ENCODE results near the gene TPM2. TPM values are rescaled to one million over a fixed set of nuclear protein-coding genes. Genes with fewer than 3 reads are reported as not detected.

Gene TPM2
- total RNA-seq, result 1 to 10 TPM; 4.9 to 6.6 TPM

DNA sequence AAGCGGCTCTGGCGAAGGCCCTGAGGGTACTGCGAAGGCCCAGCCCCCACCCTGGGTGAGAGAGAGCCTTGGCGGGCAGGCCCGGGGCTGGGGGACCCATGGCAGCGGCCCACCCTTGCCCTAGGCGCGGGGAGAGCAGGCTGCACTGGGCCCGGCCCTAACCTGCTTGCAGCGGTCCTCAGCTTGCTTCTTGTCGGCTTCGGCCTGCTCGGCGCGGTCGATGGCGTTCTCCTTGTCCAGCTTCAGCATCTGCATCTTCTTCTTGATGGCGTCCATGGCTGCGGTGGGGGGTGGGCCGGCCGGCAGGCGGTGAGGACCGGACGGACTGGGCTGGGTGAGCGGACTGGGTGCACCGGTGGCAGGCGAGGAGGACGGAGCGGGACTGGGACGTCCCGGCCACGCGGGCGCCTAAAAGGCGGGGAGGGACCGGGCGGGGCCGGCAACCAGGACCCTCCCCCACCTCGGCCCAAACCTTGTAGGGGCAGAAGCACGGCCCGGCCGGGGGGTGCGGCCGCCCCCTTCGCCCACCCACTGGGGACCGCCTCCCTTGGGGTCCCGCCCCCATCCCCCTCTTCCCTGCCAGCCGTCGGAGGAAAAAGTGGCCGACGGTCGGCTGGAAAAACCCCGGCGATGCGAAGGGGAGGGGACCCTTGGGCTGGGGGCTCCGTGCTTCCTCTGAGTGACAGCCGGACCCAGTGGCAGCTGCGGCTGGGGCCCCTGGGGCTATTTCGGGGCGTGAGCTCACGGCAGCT lies at the start of gene TPM2:
TSS of gene TPM2 (minus strand) at position 384 of the 752 bp plus-strand sequence. CDS start at position 276, 108 bp downstream.
- Mint-ChIP-seq H3K27me3 (ENCODE audit: low read depth) (no peaks in the 10 kb centered on the region), H3K4me1 (ENCODE audit: low read depth) (peaks cover 18% of the 10 kb centered on the region), H3K4me3 (peak within 1 kb of the TSS; percentile 78), H3K27ac (no peak within 1 kb of the TSS), H3K9me3 (no peaks in the 10 kb centered on the region), H3K36me3 (ENCODE audit: low read depth) (no peaks in the 10 kb centered on the region)
- CTCF ChIA-PET, result interaction anchor here (1.0 to 8.4 kb wide), 6 partner anchors 11 to 67 kb away, joined by 3 to 86 read pairs (median 4); partner anchors contain the start of genes ARHGEF39, CA9, CREB3 and TLN1
- DNase-seq, result no peak
- intact Hi-C loops (cut with micrococcal nuclease), result loop anchor here (2.0 kb wide), 2 partner anchors 25 to 43 kb away; partner anchors contain the start of genes ARHGEF39, CREB3 and TLN1

DNA sequence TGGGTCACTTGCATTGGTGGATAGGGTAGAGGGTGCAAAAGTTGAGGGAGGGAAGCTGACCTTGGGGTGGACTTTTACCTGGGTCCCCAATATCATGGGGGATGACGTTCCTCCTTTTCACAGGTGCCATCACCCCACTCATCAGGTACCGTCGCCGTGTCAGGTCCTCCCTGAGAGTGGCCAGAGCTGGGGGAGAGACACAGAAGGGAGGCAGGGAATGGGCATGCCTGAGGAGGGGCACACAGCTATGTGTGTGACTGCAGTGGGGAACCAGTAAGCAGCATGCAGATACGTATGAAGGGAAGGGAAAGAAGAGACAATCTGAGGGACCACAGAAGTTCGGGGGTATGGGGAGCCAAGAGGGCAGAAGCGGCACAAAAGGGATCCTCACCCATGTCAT lies 49.2 kb upstream of the TPM2 start:
- Mint-ChIP-seq H3K27ac (no peak overlapping the region), H3K4me1 (ENCODE audit: low read depth) (peaks cover 13% of the 10 kb centered on the region), H3K27me3 (ENCODE audit: low read depth) (no peaks in the 10 kb centered on the region), H3K9me3 (no peaks in the 10 kb centered on the region), H3K4me3 (no peak overlapping the region), H3K36me3 (ENCODE audit: low read depth) (peaks cover 13% of the 10 kb centered on the region)
- no peak for DNase-seq
- intact Hi-C loops (cut with micrococcal nuclease), result no loop called here
- CTCF ChIA-PET, result interaction anchor here (0.6 to 2.4 kb wide), 2 partner anchors 11 to 17 kb away, joined by 3 to 12 read pairs; no protein-coding TSS in a partner anchor

- Mint-ChIP-seq H3K9me3 (no peaks in the 10 kb centered on the region), H3K4me1 (ENCODE audit: low read depth) (peaks cover 20% of the 10 kb centered on the region), H3K36me3 (ENCODE audit: low read depth) (peaks cover 11% of the 10 kb centered on the region), H3K27ac (no peak overlapping the region), H3K27me3 (ENCODE audit: low read depth) (no peaks in the 10 kb centered on the region), H3K4me3 (no peak overlapping the region)
- DNase-seq, result no peak
- intact Hi-C loops (cut with micrococcal nuclease), result no loop called here
- CTCF ChIA-PET, result interaction anchor here (0.5 to 2.4 kb wide), 3 partner anchors 18 to 90 kb away, joined by 3 to 12 read pairs (median 3); no protein-coding TSS in a partner anchor
These were observed 48.5 kb upstream of the TPM2 start for GRCh38 chr9:35738186-35738585.

GRCh38 chr9:35737143-35737542 lies 47.4 kb upstream of the TPM2 start:
- intact Hi-C loops (cut with micrococcal nuclease), result no loop called here
- Mint-ChIP-seq H3K27me3 (ENCODE audit: low read depth) (no peaks in the 10 kb centered on the region), H3K4me3 (no peak overlapping the region), H3K36me3 (ENCODE audit: low read depth) (peaks cover 11% of the 10 kb centered on the region), H3K27ac (no peak overlapping the region), H3K4me1 (ENCODE audit: low read depth) (peaks cover 20% of the 10 kb centered on the region), H3K9me3 (no peaks in the 10 kb centered on the region)
- no peak for DNase-seq
- CTCF ChIA-PET, result interaction anchor here (1.5 to 2.4 kb wide), 2 partner anchors 19 to 120 kb away, joined by 5 to 12 read pairs; no protein-coding TSS in a partner anchor

- intact Hi-C loops (cut with micrococcal nuclease), result loop anchor here (1.0 kb wide), 3 partner anchors 12 to 146 kb away; no protein-coding TSS in a partner anchor
- Mint-ChIP-seq H3K27ac (no peak overlapping the region), H3K4me1 (ENCODE audit: low read depth) (peaks cover 16% of the 10 kb centered on the region), H3K36me3 (ENCODE audit: low read depth) (peaks cover 9% of the 10 kb centered on the region), H3K9me3 (no peaks in the 10 kb centered on the region), H3K4me3 (no peak overlapping the region), H3K27me3 (ENCODE audit: low read depth) (no peaks in the 10 kb centered on the region)
- DNase-seq, result peak; percentile 76
- CTCF ChIA-PET, result interaction anchor here (0.7 to 3.0 kb wide), 11 partner anchors 9 to 119 kb away, joined by 3 to 59 read pairs (median 7); partner anchors contain the start of genes GBA2, MSMP and RGP1
These were observed 46.5 kb upstream of the TPM2 start for GRCh38 chr9:35736201-35736633.

- Mint-ChIP-seq H3K4me1 (ENCODE audit: low read depth) (peaks cover 16% of the 10 kb centered on the region), H3K27ac (no peak overlapping the region), H3K27me3 (ENCODE audit: low read depth) (no peaks in the 10 kb centered on the region), H3K36me3 (ENCODE audit: low read depth) (peaks cover 9% of the 10 kb centered on the region), H3K9me3 (no peaks in the 10 kb centered on the region), H3K4me3 (no peak overlapping the region)
- intact Hi-C loops (cut with micrococcal nuclease), result no loop called here
- CTCF ChIA-PET, result interaction anchor here (0.6 to 3.0 kb wide), 9 partner anchors 13 to 103 kb away, joined by 3 to 59 read pairs (median 4); partner anchors contain the start of genes CCDC107, GBA2, MSMP and RGP1
- no peak for DNase-seq
These were observed 44.4 kb upstream of the TPM2 start for GRCh38 chr9:35734096-35734495.

- CTCF ChIA-PET, result interaction anchor here (0.6 to 8.9 kb wide), 16 partner anchors 14 to 149 kb away, joined by 3 to 68 read pairs (median 4); partner anchors contain the start of genes ARHGEF39, CCDC107, GBA2 and HINT2
These were observed 43.2 kb upstream of the TPM2 start for GRCh38 chr9:35732800-35733541.

DNA sequence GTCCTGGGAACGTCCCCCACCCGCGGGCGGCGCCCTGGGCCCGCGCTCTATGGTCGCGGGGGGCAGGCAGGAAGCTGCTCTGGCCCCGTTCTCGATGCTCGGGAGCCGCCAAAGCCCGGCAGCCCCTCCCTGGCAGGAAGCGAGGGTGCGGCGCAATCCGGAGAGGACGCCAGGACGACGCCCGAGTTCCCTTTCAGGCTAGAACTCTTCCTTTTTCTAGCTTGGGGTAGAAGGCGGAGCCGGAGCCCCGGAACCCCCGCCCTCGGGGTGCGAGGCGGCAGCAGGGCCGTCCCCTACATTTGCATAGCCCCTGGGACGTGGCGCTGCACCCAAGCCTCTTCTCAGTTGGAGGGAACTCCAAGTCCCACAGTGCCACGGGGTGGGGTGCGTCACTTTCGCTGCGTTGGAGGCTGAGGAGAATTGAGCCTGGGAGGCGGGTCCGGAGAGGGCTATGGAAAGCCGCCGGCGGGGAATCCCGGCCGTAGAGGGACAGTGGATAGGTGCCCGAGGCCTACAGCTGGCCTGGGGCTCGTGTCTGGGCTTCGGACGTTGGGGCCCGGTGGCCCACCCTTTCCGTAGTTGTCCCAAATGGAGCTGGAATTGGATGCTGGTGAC lies 42.6 kb upstream of the TPM2 start, which contains the start of the genes CREB3 and TLN1:
TSS of gene CREB3 (plus strand) at position 482 of the 615 bp plus-strand sequence. CDS start at position 589, 107 bp downstream.
TSS of gene TLN1 (minus strand) at position 11 of the 615 bp plus-strand sequence. CDS start 6,501 bp downstream, outside the sequence.
- Mint-ChIP-seq H3K27ac (peak within 1 kb of the TSS; percentile 90), H3K4me3 (peak within 1 kb of the TSS; percentile 84)
- intact Hi-C loops (cut with micrococcal nuclease), result loop anchor here (1.0 to 2.0 kb wide), 11 partner anchors 17 to 661 kb away; partner anchors contain the start of genes ATOSB, GBA2, HINT2 and RGP1

More at GRCh38 chr9:35732800-35733541, 43.2 kb upstream of the TPM2 start:
- Mint-ChIP-seq H3K4me3 (peak overlapping the region; percentile 84), H3K27me3 (ENCODE audit: low read depth) (no peaks in the 10 kb centered on the region), H3K36me3 (ENCODE audit: low read depth) (peaks cover 9% of the 10 kb centered on the region), H3K27ac (peak overlapping the region; percentile 90), H3K4me1 (ENCODE audit: low read depth) (peaks cover 16% of the 10 kb centered on the region), H3K9me3 (no peaks in the 10 kb centered on the region)
- intact Hi-C loops (cut with micrococcal nuclease), result loop anchor here (1.0 to 2.0 kb wide), 11 partner anchors 16 to 662 kb away; partner anchors contain the start of genes ATOSB, GBA2, HINT2 and RGP1
- peak; percentile 49 for DNase-seq

GRCh38 chr9:35731415-35732184 lies 41.9 kb upstream of the TPM2 start:
- Mint-ChIP-seq H3K27ac (peak overlapping the region; percentile 90), H3K4me1 (ENCODE audit: low read depth) (peaks cover 16% of the 10 kb centered on the region), H3K4me3 (peak overlapping the region; percentile 84), H3K9me3 (no peaks in the 10 kb centered on the region), H3K27me3 (ENCODE audit: low read depth) (no peaks in the 10 kb centered on the region), H3K36me3 (ENCODE audit: low read depth) (peaks cover 6% of the 10 kb centered on the region)
- CTCF ChIA-PET, result interaction anchor here (1.0 to 8.9 kb wide), 24 partner anchors 11 to 618 kb away, joined by 3 to 68 read pairs (median 4); partner anchors contain the start of genes ARHGEF39, CCDC107, GBA2 and HINT2
- DNase-seq, result no peak
- intact Hi-C loops (cut with micrococcal nuclease), result loop anchor here (1.0 to 2.0 kb wide), 11 partner anchors 18 to 660 kb away; partner anchors contain the start of genes ATOSB, GBA2, HINT2 and RGP1

More for the DNA sequence above, 42.6 kb upstream of the TPM2 start, which contains the start of the genes CREB3 and TLN1:
- Mint-ChIP-seq H3K9me3 (no peaks in the 10 kb centered on the region), H3K4me1 (ENCODE audit: low read depth) (peaks cover 16% of the 10 kb centered on the region), H3K36me3 (ENCODE audit: low read depth) (peaks cover 6% of the 10 kb centered on the region), H3K27me3 (ENCODE audit: low read depth) (no peaks in the 10 kb centered on the region)
- DNase-seq, result peak; percentile 98
- CTCF ChIA-PET, result interaction anchor here (0.6 to 8.9 kb wide), 20 partner anchors 14 to 150 kb away, joined by 3 to 68 read pairs (median 4); partner anchors contain the start of genes ARHGEF39, CCDC107, GBA2 and HINT2

DNA sequence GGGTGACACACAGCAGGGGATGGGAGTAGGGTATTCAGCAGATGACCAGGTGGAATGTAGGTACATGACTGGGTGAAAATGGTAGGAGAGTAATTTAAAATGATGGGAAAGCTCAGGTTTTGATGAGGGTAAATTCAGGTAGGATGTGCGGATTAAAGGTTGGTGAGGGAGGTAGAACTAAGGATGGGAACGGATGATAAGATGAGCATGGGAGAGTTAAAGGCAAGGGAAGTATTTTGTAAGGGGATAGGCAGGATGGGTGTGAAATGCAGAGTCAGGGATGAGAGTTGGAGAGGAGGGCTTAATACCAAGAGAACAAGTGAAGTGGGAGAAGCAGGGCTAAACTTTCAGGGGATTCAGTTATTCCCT lies 40.7 kb upstream of the TPM2 start:
- Mint-ChIP-seq H3K4me1 (ENCODE audit: low read depth) (peaks cover 16% of the 10 kb centered on the region), H3K27ac (peak overlapping the region; percentile 56), H3K36me3 (ENCODE audit: low read depth) (peaks cover 5% of the 10 kb centered on the region), H3K27me3 (ENCODE audit: low read depth) (no peaks in the 10 kb centered on the region), H3K4me3 (peak overlapping the region; percentile 84), H3K9me3 (no peaks in the 10 kb centered on the region)
- CTCF ChIA-PET, result interaction anchor here (0.6 to 8.9 kb wide), 18 partner anchors 10 to 616 kb away, joined by 3 to 68 read pairs (median 4); partner anchors contain the start of genes ARHGEF39, CCDC107 and RMRP
- DNase-seq, result no peak
- intact Hi-C loops (cut with micrococcal nuclease), result no loop called here

Data from activated naive CD4-positive, alpha-beta T cell treated with anti-CD3 and anti-CD28 coated beads for 36 hours (primary cell).